IPS-18c (cell line): Measurements from ENCODE around the gene SLC35F3.

ENCODE experiments used
- H3K4me3 ChIP-seq: 2 replicates; pipeline ENCODE4 v1.7.0; 2013; ENCODE audit warnings: low read depth, mild to moderate bottlenecking, low read length, moderate library complexity; ENCODE audit not compliant: insufficient read depth
- H3K9me3 ChIP-seq: one replicate; pipeline ENCODE4 v1.6.1; 2013; ENCODE audit warnings: mild to moderate bottlenecking, low read length, moderate library complexity; ENCODE audit not compliant: control insufficient read depth, insufficient read depth

The SLC35F3 gene

GRCh38 chr1:234065794-234066447, 161.4 kb downstream of the SLC35F3 start:
- H3K4me3 ChIP-seq: no peak overlapping the region
- H3K9me3 ChIP-seq: no peaks in the 10 kb centered on the region

- no peak overlapping the region for H3K4me3 ChIP-seq
- no peaks in the 10 kb centered on the region for H3K9me3 ChIP-seq
Measured at GRCh38 chr1:234067581-234068337, 163.3 kb downstream of the SLC35F3 start.

DNA sequence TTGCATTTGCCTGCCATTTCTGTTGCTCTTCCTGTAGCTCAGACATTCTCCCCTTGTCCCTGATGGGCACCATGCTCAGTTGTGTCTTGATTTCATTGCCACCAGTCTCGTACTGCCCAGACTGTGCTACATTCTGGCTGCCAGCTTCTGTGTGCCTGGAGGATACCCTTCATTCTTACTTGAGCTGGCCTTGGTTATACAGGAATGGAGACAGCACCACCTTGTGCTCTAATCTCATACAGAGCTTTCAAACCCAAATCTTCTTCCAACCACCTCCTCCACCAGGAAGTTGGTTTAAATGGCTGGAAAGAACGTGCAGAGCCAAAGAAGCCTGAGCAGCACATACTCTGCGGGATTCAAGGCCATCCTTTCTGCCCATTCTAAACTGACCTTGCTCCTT, 165.3 kb downstream of the SLC35F3 start:
- H3K4me3 ChIP-seq: no peak overlapping the region
- no peaks in the 10 kb centered on the region for H3K9me3 ChIP-seq

GRCh38 chr1:234072793-234073192, 168.3 kb downstream of the SLC35F3 start:
- Histone ChIP-seq H3K4me3 (no peak overlapping the region), H3K9me3 (no peaks in the 10 kb centered on the region)

- no peak overlapping the region for H3K4me3 ChIP-seq
- no peaks in the 10 kb centered on the region for H3K9me3 ChIP-seq
Measured at GRCh38 chr1:234078143-234078542, 173.7 kb downstream of the SLC35F3 start.

DNA sequence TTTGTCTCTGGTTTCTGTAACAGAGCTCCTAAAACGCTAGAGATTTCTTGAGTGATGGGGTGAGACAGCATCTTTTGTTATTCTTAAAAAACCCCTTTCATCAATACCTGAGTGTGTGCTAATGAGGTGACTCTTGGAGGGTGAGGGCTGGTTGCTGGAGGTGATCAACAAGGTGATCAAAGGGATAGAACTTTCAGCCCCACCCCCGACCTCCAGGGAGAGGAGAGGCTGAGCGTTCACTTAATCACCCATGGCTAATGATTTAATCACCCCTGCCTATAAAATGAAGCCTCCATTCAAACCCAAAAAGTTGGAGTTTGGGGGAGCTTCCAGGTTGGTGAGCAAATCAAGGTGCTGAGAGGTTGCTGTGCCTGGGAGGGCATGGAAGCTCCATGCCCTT, 175.4 kb downstream of the SLC35F3 start:
- Histone ChIP-seq H3K4me3 (no peak overlapping the region), H3K9me3 (no peaks in the 10 kb centered on the region)

DNA sequence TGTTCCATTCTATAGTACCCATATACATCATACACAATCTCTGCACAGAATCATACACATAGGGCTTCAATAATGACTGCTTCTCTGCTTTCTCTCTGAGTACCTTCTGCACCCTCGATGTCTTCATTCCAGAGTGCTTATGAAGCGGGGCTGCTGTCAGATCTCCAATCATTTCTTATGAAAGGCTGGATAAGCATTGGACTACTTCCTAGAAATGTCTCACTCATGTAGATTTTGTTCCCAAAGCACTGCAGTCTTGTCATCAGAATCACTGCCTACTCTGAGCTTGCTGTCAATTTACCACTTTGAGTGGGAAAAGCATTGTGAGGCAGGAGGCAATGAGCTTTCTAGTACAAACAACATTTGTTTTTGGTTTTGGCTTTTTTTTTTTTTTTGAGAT, 179.0 kb downstream of the SLC35F3 start:
- no peak overlapping the region for H3K4me3 ChIP-seq
- H3K9me3 ChIP-seq: no peaks in the 10 kb centered on the region

GRCh38 chr1:234089396-234089795, 184.9 kb downstream of the SLC35F3 start:
- H3K9me3 ChIP-seq: peaks cover 2% of the 10 kb centered on the region
- H3K4me3 ChIP-seq: no peak overlapping the region

GRCh38 chr1:234090212-234091064, 186.0 kb downstream of the SLC35F3 start:
- Histone ChIP-seq H3K4me3 (no peak overlapping the region), H3K9me3 (peaks cover 2% of the 10 kb centered on the region)

DNA sequence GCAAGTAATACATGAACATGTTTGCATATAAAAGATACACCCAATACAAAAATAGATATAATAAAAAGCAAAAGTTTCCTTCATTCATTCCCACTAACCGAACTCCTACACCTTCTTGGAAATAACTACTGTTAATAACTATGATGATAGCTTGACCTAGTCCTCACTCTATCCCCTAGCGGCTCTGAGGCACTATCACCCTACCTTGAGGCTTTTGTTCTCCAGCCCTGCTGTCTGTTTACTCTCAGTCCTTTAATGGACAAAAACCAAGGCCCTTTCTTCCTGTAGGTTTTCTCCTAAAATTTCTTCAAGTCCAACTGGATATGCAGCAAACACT, 186.6 kb downstream of the SLC35F3 start:
- no peak overlapping the region for H3K4me3 ChIP-seq
- H3K9me3 ChIP-seq: peaks cover 2% of the 10 kb centered on the region

DNA sequence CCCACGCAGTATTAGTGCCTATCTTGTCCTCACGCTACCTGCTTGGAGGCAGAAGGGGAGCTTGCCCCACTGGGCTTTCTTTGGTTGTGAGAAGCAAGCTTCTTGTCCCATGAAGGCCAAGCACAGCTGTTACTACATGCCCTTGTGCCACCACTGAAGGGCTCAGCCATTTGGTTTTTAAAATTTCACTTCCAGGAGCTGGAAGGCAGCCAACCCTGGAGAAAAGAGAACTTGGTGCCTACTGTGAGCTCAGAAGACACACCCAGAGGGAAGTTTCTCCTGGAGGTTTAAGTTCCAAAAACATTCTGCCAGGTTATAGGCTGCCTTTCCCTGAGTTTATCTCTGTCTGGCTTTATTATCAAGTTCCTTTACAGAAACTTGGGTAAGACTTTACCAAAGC, 187.4 kb downstream of the SLC35F3 start:
- H3K4me3 ChIP-seq: no peak overlapping the region

GRCh38 chr1:234093107-234093506, 188.6 kb downstream of the SLC35F3 start:
- no peak overlapping the region for H3K4me3 ChIP-seq
- H3K9me3 ChIP-seq: peaks cover 2% of the 10 kb centered on the region

More for the DNA sequence above, 187.4 kb downstream of the SLC35F3 start:
- peaks cover 2% of the 10 kb centered on the region for H3K9me3 ChIP-seq

DNA sequence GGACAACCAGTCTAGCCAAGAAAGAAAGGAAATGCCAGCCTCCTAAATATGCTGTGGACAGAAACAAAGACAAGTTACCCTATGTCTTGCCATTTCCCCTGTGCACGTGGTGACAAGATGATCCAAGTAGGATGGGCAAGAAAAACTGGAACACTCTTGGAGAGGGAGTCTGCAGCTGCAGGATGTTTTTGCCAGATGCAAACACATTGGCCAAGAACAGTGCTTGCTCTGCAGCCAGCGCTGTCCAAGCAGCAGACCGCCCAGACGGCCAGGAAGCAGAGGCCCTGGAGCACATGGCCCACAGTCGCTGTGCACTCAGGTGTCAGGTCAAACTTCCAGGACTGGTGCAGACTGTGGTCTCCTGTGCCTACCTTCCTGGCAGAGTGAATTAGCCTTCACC, 189.3 kb downstream of the SLC35F3 start:
- H3K4me3 ChIP-seq: no peak overlapping the region
- H3K9me3 ChIP-seq: peaks cover 2% of the 10 kb centered on the region

DNA sequence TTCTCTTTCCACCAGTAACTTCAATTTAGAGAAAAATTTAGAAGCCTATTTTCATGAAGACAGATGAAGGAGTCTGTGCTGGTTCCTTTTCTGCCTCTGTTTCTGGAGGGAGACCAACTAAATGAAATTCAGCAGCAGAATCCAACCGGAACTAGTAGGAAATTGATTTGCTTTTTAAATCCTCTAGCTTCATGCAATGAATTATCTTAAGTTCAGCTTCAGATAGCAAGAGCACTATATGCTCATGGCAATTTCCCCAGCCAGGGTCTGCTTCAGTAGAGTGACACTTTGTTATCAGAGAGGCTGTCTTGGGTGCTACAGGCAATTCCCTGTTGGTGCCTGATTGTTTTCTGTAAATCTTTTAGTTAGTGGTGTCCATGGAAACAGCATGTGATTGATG, 189.7 kb downstream of the SLC35F3 start:
- Histone ChIP-seq H3K4me3 (no peak overlapping the region), H3K9me3 (peaks cover 2% of the 10 kb centered on the region)

GRCh38 chr1:234096161-234096770, 191.8 kb downstream of the SLC35F3 start:
- Histone ChIP-seq H3K4me3 (no peak overlapping the region), H3K9me3 (peaks cover 1% of the 10 kb centered on the region)

DNA sequence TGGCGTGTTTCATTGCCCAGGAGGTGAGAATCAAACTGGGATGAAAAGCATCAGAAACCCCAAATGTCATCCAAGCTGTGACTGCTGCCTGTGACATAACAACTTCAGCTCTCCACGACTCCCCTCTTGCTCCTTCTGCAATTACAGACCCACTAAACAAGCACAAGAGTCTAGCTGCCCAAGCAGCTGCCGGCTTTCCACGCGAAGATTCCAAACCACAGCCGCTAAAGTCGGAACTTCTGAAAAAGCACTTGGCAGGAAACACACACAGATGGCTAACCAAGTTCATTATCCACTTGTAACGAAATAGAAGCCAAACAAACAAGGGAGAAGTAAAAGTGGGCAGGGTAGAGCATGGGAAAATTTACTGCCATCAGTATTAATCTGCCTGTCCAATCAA, 198.1 kb downstream of the SLC35F3 start:
- no peak overlapping the region for H3K4me3 ChIP-seq
- H3K9me3 ChIP-seq: no peaks in the 10 kb centered on the region

DNA sequence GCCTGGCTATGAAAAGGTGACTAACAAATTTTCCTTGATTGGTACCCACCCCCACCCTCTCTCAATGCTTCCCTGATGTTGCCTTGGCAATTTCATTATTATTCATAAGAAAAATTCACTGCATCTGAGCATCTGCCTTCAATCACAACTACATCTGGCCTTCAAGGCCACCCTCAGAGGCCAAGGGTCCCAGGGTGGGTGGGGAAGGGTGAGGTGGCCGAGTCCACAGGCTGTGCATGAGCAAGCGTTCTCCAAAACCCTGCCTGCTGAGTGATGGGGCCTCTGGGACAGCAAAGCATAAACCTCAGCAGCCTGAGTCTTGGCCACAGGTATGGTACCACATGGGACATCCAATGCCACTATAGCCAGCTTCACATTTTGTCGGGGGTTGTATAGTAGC, 198.7 kb downstream of the SLC35F3 start:
- Histone ChIP-seq H3K4me3 (no peak overlapping the region), H3K9me3 (no peaks in the 10 kb centered on the region)
